ENCODE results near the gene DNAJC7. TPM values are rescaled to one million over a fixed set of nuclear protein-coding genes. Genes with fewer than 3 reads are reported as not detected.
"Not testable (repeated sequence)": the region's sequence is repeated elsewhere in the genome, so short reads cannot be mapped to it uniquely, and the experiment has no call there.

DNAJC7 gene
- total RNA-seq, 1 experiment from 2014 or later, result 97.3 TPM

- Histone ChIP-seq H3K36me3 (replicated peaks; ENCODE audit: control insufficient read depth, insufficient read depth, low read length) (peaks cover 12% of the 10 kb centered on the region), H3K27me3 (ENCODE audit: control insufficient read depth, insufficient read depth, low read length) (no peaks in the 10 kb centered on the region), H3K4me3 (ENCODE audit: insufficient read depth, low read depth, low read length) (no peak overlapping the region)
- DNase-seq, result peak; percentile 92
These were observed 10.9 kb upstream of the DNAJC7 start for GRCh38 chr17:42027961-42028790.

GRCh38 chr17:42027590-42027889 is 10.3 kb upstream of the DNAJC7 start:
- no peak overlapping the region for H3K4me3 ChIP-seq (ENCODE audit: insufficient read depth, low read depth, low read length)
- no peak for DNase-seq
- no peaks in the 10 kb centered on the region for H3K27me3 ChIP-seq (ENCODE audit: control insufficient read depth, insufficient read depth, low read length)
- H3K36me3 ChIP-seq (replicated peaks; ENCODE audit: control insufficient read depth, insufficient read depth, low read length), result peaks cover 16% of the 10 kb centered on the region

GRCh38 chr17:42026857-42027589 is 9.8 kb upstream of the DNAJC7 start:
- DNase-seq, result peak; percentile 67
- peaks cover 21% of the 10 kb centered on the region for H3K36me3 ChIP-seq (replicated peaks; ENCODE audit: control insufficient read depth, insufficient read depth, low read length)
- H3K4me3 ChIP-seq (ENCODE audit: insufficient read depth, low read depth, low read length), result no peak overlapping the region
- H3K27me3 ChIP-seq (ENCODE audit: control insufficient read depth, insufficient read depth, low read length), result no peaks in the 10 kb centered on the region

GRCh38 chr17:42025936-42026335 is 8.7 kb upstream of the DNAJC7 start:
- peak; percentile 26 for DNase-seq
- H3K4me3 ChIP-seq (ENCODE audit: insufficient read depth, low read depth, low read length), result no peak overlapping the region

GRCh38 chr17:42025191-42025579 is 7.9 kb upstream of the DNAJC7 start:
- DNase-seq, result no peak
- no peaks in the 10 kb centered on the region for H3K27me3 ChIP-seq (ENCODE audit: control insufficient read depth, insufficient read depth, low read length)
- no peak overlapping the region for H3K4me3 ChIP-seq (ENCODE audit: insufficient read depth, low read depth, low read length)
- H3K36me3 ChIP-seq (replicated peaks; ENCODE audit: control insufficient read depth, insufficient read depth, low read length), result peaks cover 26% of the 10 kb centered on the region

More at GRCh38 chr17:42025936-42026335, 8.7 kb upstream of the DNAJC7 start:
- H3K27me3 ChIP-seq (ENCODE audit: control insufficient read depth, insufficient read depth, low read length), result no peaks in the 10 kb centered on the region
- peaks cover 26% of the 10 kb centered on the region for H3K36me3 ChIP-seq (replicated peaks; ENCODE audit: control insufficient read depth, insufficient read depth, low read length)

GRCh38 chr17:42023524-42024349 is 6.5 kb upstream of the DNAJC7 start:
- no peak for DNase-seq
- Histone ChIP-seq H3K27me3 (ENCODE audit: control insufficient read depth, insufficient read depth, low read length) (no peaks in the 10 kb centered on the region), H3K36me3 (replicated peaks; ENCODE audit: control insufficient read depth, insufficient read depth, low read length) (peaks cover 26% of the 10 kb centered on the region), H3K4me3 (ENCODE audit: insufficient read depth, low read depth, low read length) (no peak overlapping the region)

- not testable (repeated sequence) for H3K27me3 ChIP-seq (ENCODE audit: control insufficient read depth, insufficient read depth, low read length); DNase-seq
- H3K4me3 ChIP-seq (ENCODE audit: insufficient read depth, low read depth, low read length), result peak overlapping the region; percentile 69
- H3K36me3 ChIP-seq (replicated peaks; ENCODE audit: control insufficient read depth, insufficient read depth, low read length), result peaks cover 26% of the 10 kb centered on the region
These were observed 3.6 kb upstream of the DNAJC7 start for GRCh38 chr17:42020845-42021244.

GRCh38 chr17:42019509-42020404 is 2.5 kb upstream of the DNAJC7 start, which contains the start of gene NKIRAS2:
NKIRAS2 (plus strand) TSS chr17:42020090; CDS start chr17:42021578, 1,488 bp downstream.
- Histone ChIP-seq H3K27me3 (ENCODE audit: control insufficient read depth, insufficient read depth, low read length) (no peaks in the 10 kb centered on the region), H3K4me3 (ENCODE audit: insufficient read depth, low read depth, low read length) (peak within 1 kb of the TSS; percentile 69), H3K36me3 (replicated peaks; ENCODE audit: control insufficient read depth, insufficient read depth, low read length) (peaks cover 24% of the 10 kb centered on the region)
- DNase-seq, result peak; percentile 98

GRCh38 chr17:42018988-42019387 is 1.7 kb upstream of the DNAJC7 start:
- H3K4me3 ChIP-seq (ENCODE audit: insufficient read depth, low read depth, low read length), result no peak overlapping the region
- H3K27me3 ChIP-seq (ENCODE audit: control insufficient read depth, insufficient read depth, low read length), result no peaks in the 10 kb centered on the region
- DNase-seq, result no peak
- peaks cover 22% of the 10 kb centered on the region for H3K36me3 ChIP-seq (replicated peaks; ENCODE audit: control insufficient read depth, insufficient read depth, low read length)

GRCh38 chr17:42018339-42018738 is 1.1 kb upstream of the DNAJC7 start:
- no peaks in the 10 kb centered on the region for H3K27me3 ChIP-seq (ENCODE audit: control insufficient read depth, insufficient read depth, low read length)
- peak overlapping the region; percentile 91 for H3K4me3 ChIP-seq (ENCODE audit: insufficient read depth, low read depth, low read length)
- DNase-seq, result peak; percentile 69
- H3K36me3 ChIP-seq (replicated peaks; ENCODE audit: control insufficient read depth, insufficient read depth, low read length), result peaks cover 15% of the 10 kb centered on the region

- peak; percentile 72 for DNase-seq
- H3K36me3 ChIP-seq (replicated peaks; ENCODE audit: control insufficient read depth, insufficient read depth, low read length), result peaks cover 13% of the 10 kb centered on the region
- no peaks in the 10 kb centered on the region for H3K27me3 ChIP-seq (ENCODE audit: control insufficient read depth, insufficient read depth, low read length)
- peak overlapping the region; percentile 91 for H3K4me3 ChIP-seq (ENCODE audit: insufficient read depth, low read depth, low read length)
These were observed 594 bp upstream of the DNAJC7 start for GRCh38 chr17:42017866-42018200.

- 0 out of 2 replicates have a peak, but pooled peaks cover 3% of the 10 kb centered on the region for H3K36me3 ChIP-seq (replicated peaks; ENCODE audit: control insufficient read depth, insufficient read depth, low read length)
- no peaks in the 10 kb centered on the region for H3K27me3 ChIP-seq (ENCODE audit: control insufficient read depth, insufficient read depth, low read length)
- H3K4me3 ChIP-seq (ENCODE audit: insufficient read depth, low read depth, low read length), result peak overlapping the region; percentile 91
- DNase-seq, result no peak
These were observed 818 bp downstream of the DNAJC7 start for GRCh38 chr17:42016411-42016831.

- not testable (repeated sequence) for H3K27me3 ChIP-seq (ENCODE audit: control insufficient read depth, insufficient read depth, low read length); DNase-seq; H3K4me3 ChIP-seq (ENCODE audit: insufficient read depth, low read depth, low read length); H3K36me3 ChIP-seq (replicated peaks; ENCODE audit: control insufficient read depth, insufficient read depth, low read length)
These were observed 3.5 kb downstream of the DNAJC7 start for GRCh38 chr17:42013740-42014139.

GRCh38 chr17:42012363-42012762 is 4.9 kb downstream of the DNAJC7 start:
- DNase-seq, result peak; percentile 55
- H3K36me3 ChIP-seq (replicated peaks; ENCODE audit: control insufficient read depth, insufficient read depth, low read length); H3K4me3 ChIP-seq (ENCODE audit: insufficient read depth, low read depth, low read length); H3K27me3 ChIP-seq (ENCODE audit: control insufficient read depth, insufficient read depth, low read length): not testable (repeated sequence)

All from H7 (cell line).